B cell (primary cell): Measurements from ENCODE around the gene DSTYK. TPM values are rescaled to one million over a fixed set of nuclear protein-coding genes. Genes with fewer than 3 reads are reported as not detected.

Experiments used
- ATAC-seq: fragments of 200-7000 bp; cut with Tn5 transposase; one replicate; pipeline ENCODE4 v1.10.0; 2021; ENCODE audit warnings: low read depth, mild to moderate bottlenecking, moderate number of reproducible peaks, moderate library complexity
- CTCF ChIA-PET: fragments of 350-600 bp; sonication (Branson Sonifier 250); formaldehyde crosslinking; loops from one replicate; lab custom pipeline; 2021; ENCODE audit warnings: antibody characterized with exemption, inconsistent platforms; lab: Charles Lee
- POLR2A ChIA-PET: fragments of 350-600 bp; sonication (Branson Sonifier 250); formaldehyde crosslinking; loops from one replicate; lab custom pipeline; 2021; ENCODE audit warnings: antibody characterized with exemption; lab: Charles Lee
- DNase-seq: peaks from one replicate; pipeline ENCODE4 v3.0.0; 2013
- H2AFZ ChIP-seq: 2 replicates; pipeline ENCODE4 v1.6.1; 2012; ENCODE audit warnings: mild to moderate bottlenecking, low read depth, low read length; ENCODE audit not compliant: insufficient read depth, poor library complexity, severe bottlenecking
- H3K27ac ChIP-seq, 2 donors: 1 replicate in 1 of 2; 2 replicates in 1 of 2; pipeline ENCODE4 v1.5.1; 2012 to 2013; ENCODE audit warnings: low read length in 2 of 2, mild to moderate bottlenecking in 2 of 2, moderate library complexity in 1 of 2
- H3K27me3 ChIP-seq, 4 experiments: fragments of 200-600 bp in 1 of 4; sonication (generic) in 1 of 4; replicated peaks in 1 of 4; 1 replicate in 2 of 4; 2 replicates in 2 of 4; pipeline versions ENCODE4 v1.6.1 to v1.7.0; 2013 to 2016; ENCODE audit warnings: low read length in 3 of 4, mild to moderate bottlenecking in 2 of 4, mixed read lengths in 1 of 4, moderate library complexity in 1 of 4; ENCODE audit not compliant: insufficient read depth in 4 of 4, control insufficient read depth in 3 of 4; ENCODE audit errors: control extremely low read depth in 1 of 4
- H3K36me3 ChIP-seq, 2 experiments: replicated peaks in 1 of 2; 1 replicate in 1 of 2; 2 replicates in 1 of 2; pipeline versions ENCODE4 v1.6.1 to v1.7.1; 2013; ENCODE audit warnings: low read length in 1 of 2; ENCODE audit not compliant: insufficient read depth in 2 of 2, control insufficient read depth in 1 of 2; ENCODE audit errors: control extremely low read depth in 1 of 2, extremely low read depth in 1 of 2
- H3K4me1 ChIP-seq, 2 donors: fragments of 200-600 bp in 1 of 2; sonication (generic) in 1 of 2; 1 replicate in 1 of 2; 2 replicates in 1 of 2; pipeline versions ENCODE4 v1.5.1 to v1.6.1; 2013 to 2017; ENCODE audit warnings: low read length in 2 of 2; ENCODE audit not compliant: control insufficient read depth in 2 of 2, insufficient read depth in 2 of 2
- H3K4me2 ChIP-seq: replicated peaks from 2 replicates; pipeline ENCODE3; 2012; ENCODE audit warnings: mild to moderate bottlenecking, low read depth, low read length; ENCODE audit not compliant: poor library complexity, severe bottlenecking
- H3K4me3 ChIP-seq, 5 experiments: fragments of 200-600 bp in 1 of 5; sonication (generic) in 1 of 5; 1 replicate in 3 of 5; 2 replicates in 2 of 5; pipeline versions ENCODE4 v1.5.1 to v1.7.0; 2011 to 2016; ENCODE audit warnings: low read length in 4 of 5, mild to moderate bottlenecking in 4 of 5, low read depth in 2 of 5, control low read depth in 1 of 5, moderate library complexity in 1 of 5; ENCODE audit not compliant: insufficient read depth in 1 of 5; ENCODE audit errors: control extremely low read depth in 1 of 5, extremely low read depth in 1 of 5
- H3K79me2 ChIP-seq: fragments of 200-600 bp; sonication (generic); one replicate; pipeline ENCODE4 v1.6.0; 2016; ENCODE audit warnings: low read length; ENCODE audit not compliant: control insufficient read depth, insufficient read depth
- H3K9ac ChIP-seq: fragments of 200-600 bp; sonication (generic); 2 replicates; pipeline ENCODE4 v1.6.1; 2017; ENCODE audit warnings: mild to moderate bottlenecking, low read length, moderate library complexity
- H3K9me3 ChIP-seq, 3 donors: one replicate each; pipeline versions ENCODE4 v1.6.1 to v1.7.1; 2013; ENCODE audit warnings: low read length in 2 of 3; ENCODE audit not compliant: control insufficient read depth in 2 of 3, insufficient read depth in 1 of 3; ENCODE audit errors: control extremely low read depth in 1 of 3
- H4K20me1 ChIP-seq: 2 replicates; pipeline ENCODE4 v1.6.0; 2012; ENCODE audit warnings: mild to moderate bottlenecking, low read length; ENCODE audit not compliant: insufficient read depth, control insufficient read depth, poor library complexity, severe bottlenecking
- H3K27ac Mint-ChIP-seq: one replicate; pipeline ENCODE4 v1.8.0; 2021; ENCODE audit warnings: mixed read lengths
- H3K27me3 Mint-ChIP-seq: one replicate; pipeline ENCODE4 v1.8.0; 2021; ENCODE audit warnings: mixed read lengths
- H3K4me1 Mint-ChIP-seq: one replicate; pipeline ENCODE4 v1.8.0; 2021; ENCODE audit warnings: mixed read lengths
- H3K4me3 Mint-ChIP-seq: one replicate; pipeline ENCODE4 v1.8.0; 2021; ENCODE audit warnings: mixed read lengths
- H3K9me3 Mint-ChIP-seq: one replicate; pipeline ENCODE4 v1.8.0; 2022; ENCODE audit warnings: mixed read lengths; ENCODE audit not compliant: insufficient read depth
- EZH2 ChIP-seq: IDR thresholded peaks from 2 replicates; pipeline ENCODE4 v1.6.1; 2012; ENCODE audit warnings: borderline replicate concordance, low read depth, mild to moderate bottlenecking, moderate library complexity, low read length; ENCODE audit not compliant: insufficient read depth, poor library complexity, severe bottlenecking
- WGBS: methylation state at CpG from one replicate; pipeline ENCODE4 v1.1.5; 2013; ENCODE audit warnings: missing lambda C conversion rate; ENCODE audit not compliant: insufficient coverage; 5-methylcytosine and 5-hydroxymethylcytosine counted together
- intact Hi-C: fragments of 100-400 bp; cut with micrococcal nuclease; formaldehyde crosslinking; loops from one replicate; pipeline ENCODE4 v1.10.0; 2022
- polyA plus RNA-seq: library from polyadenylated mRNA; depleted of rRNA; stranded (reverse); fragments of >200 nt; gene quantifications from 2 replicates; pipeline ENCODE4 v1.2.3, GENCODE V29; 2012
- total RNA-seq, 2 donors: library from RNA; stranded (reverse); fragments of 120-200 nt in 1 of 2; gene quantifications; 1 replicate in 1 of 2; 2 replicates in 1 of 2; pipeline versions ENCODE4 v1.2.3 to v1.2.4, GENCODE V29; 2013 to 2022
- TF ChIP-seq, protein P1 (sequence below): fragments of 200-600 bp; IDR thresholded peaks from one replicate; pipeline ENCODE4 v1.8.0; 2022; ENCODE audit warnings: antibody characterized with exemption, mild to moderate bottlenecking

Gene DSTYK
- total and polyA plus RNA-seq, 2 donors (not counting 1 experiment from before 2014, with no cell fraction given): 3.6 to 15.7 TPM

DNA sequence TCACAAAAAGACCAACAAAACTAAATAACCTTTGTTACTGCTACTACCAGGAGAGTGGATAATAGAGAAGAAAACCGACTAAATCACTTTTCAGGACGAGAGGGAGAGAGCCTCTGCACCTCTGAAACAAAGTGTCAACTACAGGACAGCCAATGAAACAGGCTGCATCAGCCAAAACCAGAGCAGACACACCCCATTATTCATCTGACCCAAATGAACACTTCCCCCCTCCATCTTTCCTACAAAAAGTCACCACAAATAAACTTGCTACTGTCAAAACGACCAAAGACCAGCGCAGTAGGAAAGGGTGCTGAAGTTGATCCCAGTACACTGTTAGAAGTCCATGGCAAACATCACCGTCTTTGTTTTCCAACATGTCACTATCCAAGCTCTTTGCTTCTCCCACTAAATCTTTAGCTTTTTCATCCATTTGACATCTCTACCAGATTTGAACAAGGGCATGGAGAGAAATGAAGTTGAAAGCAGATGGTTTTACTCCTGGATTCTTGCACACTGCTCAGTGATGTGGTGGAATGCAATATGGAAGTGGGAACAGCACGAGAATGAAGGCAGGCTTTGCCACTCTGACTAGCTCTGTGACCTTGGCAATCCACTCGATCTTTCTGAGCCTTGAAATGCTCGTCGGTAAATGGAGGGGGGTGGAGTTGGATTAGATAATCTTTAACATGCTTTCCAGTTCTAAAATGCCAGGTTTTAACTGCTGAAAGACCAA, 20.5 kb downstream of the DSTYK start:
- ATAC-seq: no peak
- CTCF ChIA-PET: interaction anchor here (1.1 to 1.4 kb wide), 3 partner anchors 63 to 786 kb away, joined by 3 read pairs; no protein-coding TSS in a partner anchor
- Histone ChIP-seq H3K79me2 (peaks cover 64% of the 10 kb centered on the region), H3K36me3 (peaks cover 1 to 13% of the 10 kb centered on the region in 2 experiments), H3K9ac (no peak overlapping the region), H3K27ac (no peak overlapping the region), H2AFZ (no peak overlapping the region), H3K4me1 (no peaks in the 10 kb centered on the region), H3K4me3 (no peak overlapping the region), H4K20me1 (peaks cover 66% of the 10 kb centered on the region), H3K27me3 (no peaks in the 10 kb centered on the region), H3K4me2 (no peak overlapping the region), H3K9me3 (no peaks in the 10 kb centered on the region)
- no peak overlapping the region for H3K27ac Mint-ChIP-seq
- TF ChIP-seq, protein P1, sequence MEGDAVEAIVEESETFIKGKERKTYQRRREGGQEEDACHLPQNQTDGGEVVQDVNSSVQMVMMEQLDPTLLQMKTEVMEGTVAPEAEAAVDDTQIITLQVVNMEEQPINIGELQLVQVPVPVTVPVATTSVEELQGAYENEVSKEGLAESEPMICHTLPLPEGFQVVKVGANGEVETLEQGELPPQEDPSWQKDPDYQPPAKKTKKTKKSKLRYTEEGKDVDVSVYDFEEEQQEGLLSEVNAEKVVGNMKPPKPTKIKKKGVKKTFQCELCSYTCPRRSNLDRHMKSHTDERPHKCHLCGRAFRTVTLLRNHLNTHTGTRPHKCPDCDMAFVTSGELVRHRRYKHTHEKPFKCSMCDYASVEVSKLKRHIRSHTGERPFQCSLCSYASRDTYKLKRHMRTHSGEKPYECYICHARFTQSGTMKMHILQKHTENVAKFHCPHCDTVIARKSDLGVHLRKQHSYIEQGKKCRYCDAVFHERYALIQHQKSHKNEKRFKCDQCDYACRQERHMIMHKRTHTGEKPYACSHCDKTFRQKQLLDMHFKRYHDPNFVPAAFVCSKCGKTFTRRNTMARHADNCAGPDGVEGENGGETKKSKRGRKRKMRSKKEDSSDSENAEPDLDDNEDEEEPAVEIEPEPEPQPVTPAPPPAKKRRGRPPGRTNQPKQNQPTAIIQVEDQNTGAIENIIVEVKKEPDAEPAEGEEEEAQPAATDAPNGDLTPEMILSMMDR: no peak
- TF ChIP-seq EZH2: no peak
- DNase-seq: no peak
- no peaks in the 10 kb centered on the region for H3K9me3 Mint-ChIP-seq
- 94% methylated on average over 6 of the region's 9 CpGs for WGBS
- no peaks in the 10 kb centered on the region for H3K27me3 Mint-ChIP-seq
- intact Hi-C loops: no loop called here
- POLR2A ChIA-PET: no interaction called here
- H3K4me3 Mint-ChIP-seq: no peak overlapping the region
- peaks cover 39% of the 10 kb centered on the region for H3K4me1 Mint-ChIP-seq

DNA sequence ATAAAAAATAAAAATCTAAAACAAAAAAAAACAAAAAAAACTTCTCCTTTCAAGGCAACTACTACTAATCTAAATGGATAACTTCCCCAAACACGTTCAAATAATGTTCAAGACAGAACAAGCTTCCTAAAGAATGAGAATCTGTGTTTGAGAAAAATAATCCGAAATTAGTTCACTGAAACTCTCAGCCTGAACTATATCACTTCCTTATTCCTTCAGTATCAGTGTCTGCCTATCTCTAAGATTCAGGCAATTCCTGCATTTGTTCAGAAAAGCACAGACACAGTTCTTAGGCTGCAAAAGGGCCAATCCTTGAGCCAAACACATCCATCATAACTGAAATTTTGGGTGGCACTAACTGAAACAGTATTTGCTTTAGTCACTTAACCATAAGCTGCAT, 22.4 kb downstream of the DSTYK start:
- H2AFZ ChIP-seq: no peak overlapping the region
- 60% methylated on average over 1 of the region's 2 CpGs for WGBS
- no peak overlapping the region for H3K4me3 ChIP-seq
- no peak overlapping the region for H3K9ac ChIP-seq
- H3K79me2 ChIP-seq: peaks cover 45% of the 10 kb centered on the region
- H3K4me2 ChIP-seq: no peak overlapping the region
- H3K4me3 Mint-ChIP-seq: no peak overlapping the region
- intact Hi-C loops: no loop called here
- POLR2A ChIA-PET: no interaction called here
- ATAC-seq (no peak), DNase-seq (no peak)
- peaks cover 55% of the 10 kb centered on the region for H4K20me1 ChIP-seq
- H3K27ac Mint-ChIP-seq: no peak overlapping the region
- peaks cover 33% of the 10 kb centered on the region for H3K4me1 Mint-ChIP-seq
- TF ChIP-seq, protein P1: no peak
- no peak for TF ChIP-seq EZH2
- H3K27ac ChIP-seq: no peak overlapping the region
- no peaks in the 10 kb centered on the region for H3K27me3 ChIP-seq
- no peaks in the 10 kb centered on the region for H3K4me1 ChIP-seq
- CTCF ChIA-PET: interaction anchor here (1.4 kb wide), 1 partner anchor 85 kb away, joined by 3 read pairs; no protein-coding TSS in a partner anchor
- peaks cover 3 to 15% of the 10 kb centered on the region in 2 experiments for H3K36me3 ChIP-seq
- no peaks in the 10 kb centered on the region for H3K9me3 Mint-ChIP-seq
- no peaks in the 10 kb centered on the region for H3K27me3 Mint-ChIP-seq
- H3K9me3 ChIP-seq: no peaks in the 10 kb centered on the region
